A549 (cell line): ENCODE data around the gene DRD2. TPM values are rescaled to one million over a fixed set of nuclear protein-coding genes. Genes with fewer than 3 reads are reported as not detected.

Source experiments
- ATAC-seq, 2 experiments: fragments of 200-7000 bp in 1 of 2; fragments of >200 bp in 1 of 2; cut with Nextera tagmentation in 1 of 2; cut with Tn5 transposase in 1 of 2; 3 replicates each; pipeline versions ENCODE4 v1.8.0 to v1.9.1; 2018 to 2020; ENCODE audit warnings: mild to moderate bottlenecking in 1 of 2, moderate library complexity in 1 of 2
- CTCF ChIA-PET: fragments of 300-600 bp; sonication (Branson Sonifier 250); formaldehyde crosslinking; extraction: SDS; loops from one replicate; lab custom pipeline; 2021; ENCODE audit warnings: antibody characterized with exemption, inconsistent platforms; lab: Yijun Ruan, JAX
- POLR2A ChIA-PET: fragments of 350-600 bp; formaldehyde crosslinking; extraction: SDS; loops from one replicate; lab custom pipeline; 2021; ENCODE audit warnings: antibody characterized with exemption, inconsistent platforms; lab: Yijun Ruan, JAX
- DNase-seq, 2 experiments: peaks; one replicate each; pipeline versions ENCODE4 v3.0.0 to v3.0.0-alpha.2; 2011 to 2016; ENCODE audit warnings: low read depth in 1 of 2, low spot score in 1 of 2
- FAIRE-seq: peaks from 2 replicates; lab custom pipeline; 2011; peaks lifted over from hg19 to GRCh38; lab: Jason Lieb, UNC
- H3K27ac ChIP-seq, 2 experiments: fragments of >200 bp; sonication (Bioruptor Twin); formaldehyde crosslinking; 3 replicates each; pipeline ENCODE4 v1.5.1; 2016 to 2017
- H3K4me1 ChIP-seq: fragments of >200 bp; sonication (Bioruptor Twin); formaldehyde crosslinking; 3 replicates; pipeline ENCODE4 v1.6.1; 2016
- H3K4me2 ChIP-seq: fragments of >200 bp; sonication (Bioruptor Twin); formaldehyde crosslinking; 3 replicates; pipeline ENCODE4 v1.6.1; 2016
- H3K4me3 ChIP-seq: fragments of >200 bp; sonication (Bioruptor Twin); formaldehyde crosslinking; 3 replicates; pipeline ENCODE4 v1.5.1; 2016
- H3K9me3 ChIP-seq: fragments of >200 bp; sonication (Bioruptor Twin); formaldehyde crosslinking; 3 replicates; pipeline ENCODE4 v1.6.1; 2016
- BCL3 ChIP-seq: fragments of >200 bp; sonication (Bioruptor Twin); formaldehyde crosslinking; IDR thresholded peaks from 3 replicates; pipeline ENCODE4 v1.6.1; 2016
- BHLHE40 ChIP-seq: IDR thresholded peaks from 2 replicates; pipeline ENCODE4 v1.6.1; 2012; ENCODE audit warnings: low read depth, low read length, inconsistent platforms
- CBX8 ChIP-seq: fragments of 200-600 bp; sonication (generic); IDR thresholded peaks from 2 replicates; pipeline ENCODE4 v1.6.1; 2016
- CHD4 ChIP-seq: fragments of 200-600 bp; sonication (generic); IDR thresholded peaks from 2 replicates; pipeline ENCODE4 v1.6.1; 2016; ENCODE audit warnings: antibody characterized with exemption, mild to moderate bottlenecking, borderline replicate concordance
- EHF ChIP-seq: fragments of 250-450 bp; sonication (Bioruptor Pico); IDR thresholded peaks from 2 replicates; pipeline ENCODE4 v1.5.0; 2020; ENCODE audit warnings: mild to moderate bottlenecking
- ELK1 ChIP-seq: fragments of 150-350 bp; IDR thresholded peaks from 2 replicates; pipeline ENCODE4 v1.6.1; 2014; ENCODE audit warnings: low read depth, mild to moderate bottlenecking, low read length
- GATA3 ChIP-seq: IDR thresholded peaks from 2 replicates; pipeline ENCODE4 v1.6.1; 2012; ENCODE audit warnings: borderline replicate concordance
- HMGXB4 ChIP-seq: fragments of 250-450 bp; sonication (Bioruptor Pico); IDR thresholded peaks from 2 replicates; pipeline ENCODE4 v1.5.0; 2021; ENCODE audit warnings: mild to moderate bottlenecking, moderate library complexity, borderline replicate concordance
- JUN ChIP-seq, 2 experiments: fragments of >200 bp; sonication (Bioruptor Twin); formaldehyde crosslinking; IDR thresholded peaks; 2 replicates in 1 of 2; 3 replicates in 1 of 2; pipeline ENCODE4 v1.6.1; 2016 to 2017
- JUNB ChIP-seq: fragments of >200 bp; sonication (Bioruptor Twin); formaldehyde crosslinking; IDR thresholded peaks from 2 replicates; pipeline ENCODE4 v1.6.1; 2016
- MAFK ChIP-seq: fragments of 450-650 bp; IDR thresholded peaks from 2 replicates; pipeline ENCODE4 v1.6.1; 2014; ENCODE audit not compliant: partially characterized antibody
- MAX ChIP-seq: IDR thresholded peaks from 2 replicates; pipeline ENCODE4 v1.6.1; 2012
- MAZ ChIP-seq: fragments of 150-350 bp; IDR thresholded peaks from 2 replicates; pipeline ENCODE4 v1.6.1; 2014; ENCODE audit warnings: antibody characterized with exemption, low read depth, low read length, borderline replicate concordance
- MYC ChIP-seq: IDR thresholded peaks from 2 replicates; pipeline ENCODE4 v1.6.1; 2012; ENCODE audit warnings: mild to moderate bottlenecking, inconsistent platforms, low read length, improper control_type of control experiment, borderline replicate concordance
- PBX3 ChIP-seq: IDR thresholded peaks from 2 replicates; pipeline ENCODE4 v1.6.1; 2012
- PHF8 ChIP-seq: fragments of 200-600 bp; sonication (generic); IDR thresholded peaks from 2 replicates; pipeline ENCODE4 v1.6.1; 2016; ENCODE audit warnings: low read depth, mild to moderate bottlenecking, antibody characterized with exemption, moderate library complexity, borderline replicate concordance
- RAD21 ChIP-seq, 2 experiments: fragments of >200 bp in 1 of 2; sonication (Bioruptor Twin) in 1 of 2; formaldehyde crosslinking in 1 of 2; IDR thresholded peaks in 1 of 2; conservative IDR thresholded peaks in 1 of 2; 2 replicates in 1 of 2; 3 replicates in 1 of 2; pipeline ENCODE4 v1.6.1; 2012 to 2018; ENCODE audit warnings: inconsistent platforms in 1 of 2
- RCOR1 ChIP-seq: fragments of 150-350 bp; IDR thresholded peaks from 2 replicates; pipeline ENCODE4 v1.6.1; 2014; ENCODE audit warnings: antibody characterized with exemption, low read length, low read depth
- TFCP2L1 ChIP-seq: fragments of 250-450 bp; sonication (Bioruptor Pico); IDR thresholded peaks from 2 replicates; pipeline ENCODE4 v1.5.0; 2021; ENCODE audit warnings: mild to moderate bottlenecking
- TP53 ChIP-seq: fragments of 250-450 bp; sonication (Bioruptor Pico); IDR thresholded peaks from 2 replicates; pipeline ENCODE4 v1.5.0; 2021; ENCODE audit warnings: mild to moderate bottlenecking, moderate library complexity
- USF2 ChIP-seq: fragments of 450-650 bp; IDR thresholded peaks from 2 replicates; pipeline ENCODE4 v1.6.1; 2014; ENCODE audit warnings: antibody characterized with exemption
- ZFP36 ChIP-seq: fragments of 450-650 bp; IDR thresholded peaks from 2 replicates; pipeline ENCODE4 v1.6.1; 2014; ENCODE audit warnings: borderline replicate concordance; ENCODE audit not compliant: partially characterized antibody
- ZSCAN20 ChIP-seq: fragments of 250-450 bp; sonication (Bioruptor Pico); IDR thresholded peaks from 2 replicates; pipeline ENCODE4 v1.8.0; 2022; ENCODE audit warnings: mild to moderate bottlenecking, moderate library complexity
- WGBS: methylation state at CpG from one replicate; pipeline ENCODE4 v1.1.6; 2017; ENCODE audit errors: missing lambda C conversion rate; 5-methylcytosine and 5-hydroxymethylcytosine counted together
- polyA plus RNA-seq, 4 experiments: library from polyadenylated mRNA; depleted of rRNA in 3 of 4; stranded (reverse); fragments of >200 nt; fragmentation: RNase III in 1 of 4; extraction: RNeasy Plus Mini Kit Qiagen cat#74134 plus additional on column Dnase treatment in 1 of 4; gene quantifications; 2 replicates in 3 of 4; 3 replicates in 1 of 4; pipeline ENCODE4 v1.2.3, GENCODE V29; 2011 to 2017

DRD2 gene
- polyA plus RNA-seq, 2 of the 4 experiments (the other 2 are of a cell fraction) = not detected

- H3K4me3 ChIP-seq = no peak overlapping the region
- FAIRE-seq (no peak), DNase-seq (no peak), ATAC-seq (no peak)
- TF ChIP-seq PBX3 (no peak), JUN (IDR thresholded peaks at IDR 0.05) (no peak), RAD21 (conservative IDR thresholded peaks at IDR 0.05 in 1 of 2, IDR thresholded peaks at IDR 0.05 in 1 of 2) (no peak), ZSCAN20 (CRISPR knock-in tag) (no peak), MAZ (no peak), PHF8 (no peak), CHD4 (no peak), MYC (no peak), RCOR1 (no peak), ZFP36 (no peak), MAX (no peak), TFCP2L1 (CRISPR knock-in tag) (no peak), TP53 (CRISPR knock-in tag) (no peak), EHF (CRISPR knock-in tag) (no peak), USF2 (no peak), BCL3 (no peak), BHLHE40 (no peak)
- CTCF ChIA-PET = interaction anchor here (0.7 to 1.8 kb wide), 4 partner anchors 14 to 491 kb away, joined by 3 to 5 read pairs (median 4); no protein-coding TSS in a partner anchor
- no peaks in the 10 kb centered on the region for H3K4me1 ChIP-seq
- H3K4me2 ChIP-seq = no peak overlapping the region
- H3K27ac ChIP-seq = no peak overlapping the region
- H3K9me3 ChIP-seq = no peaks in the 10 kb centered on the region
- POLR2A ChIA-PET = no interaction called here
- 5% methylated on average over 5 of the region's 5 CpGs for WGBS
Observed at GRCh38 chr11:113518716-113519495, 43.7 kb upstream of the DRD2 start.

GRCh38 chr11:113517361-113517760, 42.2 kb upstream of the DRD2 start:
- ChIA-PET CTCF (interaction anchor here (1.2 to 1.6 kb wide), 2 partner anchors 13 to 15 kb away, joined by 3 to 4 read pairs; no protein-coding TSS in a partner anchor), POLR2A (no interaction called here)
- TF ChIP-seq BCL3 = no peak
- TF ChIP-seq MAFK = no peak
- no peak for TF ChIP-seq RAD21 (conservative IDR thresholded peaks at IDR 0.05 in 1 of 2, IDR thresholded peaks at IDR 0.05 in 1 of 2)
- TF ChIP-seq GATA3 = no peak
- no peak for TF ChIP-seq HMGXB4 (CRISPR knock-in tag)
- no peak for TF ChIP-seq CBX8
- TF ChIP-seq ZFP36 = no peak
- no peak for TF ChIP-seq JUNB
- TF ChIP-seq CHD4 = no peak
- no peak for TF ChIP-seq PHF8
- no peak for TF ChIP-seq ELK1
- Histone ChIP-seq H3K4me2 (no peak overlapping the region), H3K27ac (no peak overlapping the region), H3K9me3 (no peaks in the 10 kb centered on the region), H3K4me3 (no peak overlapping the region), H3K4me1 (no peaks in the 10 kb centered on the region)
- FAIRE-seq (no peak), ATAC-seq (no peak), DNase-seq (no peak)
- 33% methylated on average over 6 of the region's 6 CpGs for WGBS
